OCI-LY1 (cell line): Measurements from ENCODE around the gene APPBP2.

ENCODE experiments used
- CTCF ChIP-seq: fragments of 200-600 bp; sonication (generic), shearing (Covaris generic); IDR thresholded peaks from 2 replicates; pipeline ENCODE4 v1.5.1; 2017; ENCODE audit warnings: mild to moderate bottlenecking, antibody characterized with exemption, low read length, moderate library complexity, mixed read lengths
- EZH2 ChIP-seq: fragments of 200-600 bp; sonication (generic), shearing (Covaris generic); IDR thresholded peaks from 2 replicates; pipeline ENCODE4 v1.8.0; 2017; ENCODE audit warnings: borderline replicate concordance, mixed run types, mild to moderate bottlenecking, antibody characterized with exemption, low read length, moderate library complexity, mixed read lengths

- TF ChIP-seq CTCF (no peak), EZH2 (no peak)
Observed at GRCh38 chr17:60416368-60416925, 109.6 kb downstream of the APPBP2 start.
